ENCODE results near the gene S100A13.

GRCh38 chr1:153659656-153660055 is 32.4 kb upstream of the S100A13 start:
- TF ChIP-seq CTCF (IDR thresholded peaks at IDR 0.05; ENCODE audit: insufficient read depth, low read depth, low read length): no peak
- TF ChIP-seq EZH2 (IDR thresholded peaks at IDR 0.05; ENCODE audit: insufficient read depth, low read length): no peak

All from astrocyte (in vitro differentiated cells and primary cell).